Neural cell (in vitro differentiated cells): ENCODE data around the gene ZC3H12D. TPM values are rescaled to one million over a fixed set of nuclear protein-coding genes. Genes with fewer than 3 reads are reported as not detected.

Experiments
- H2AFZ ChIP-seq: fragments of 200-600, 300-800 bp; sonication (generic), shearing (Covaris generic); 2 replicates; pipeline ENCODE4 v1.6.0; 2014; ENCODE audit warnings: low read depth, mild to moderate bottlenecking, antibody characterized with exemption, low read length, moderate library complexity
- H3F3A ChIP-seq: fragments of 200-600 bp; shearing (Covaris generic); 2 replicates; pipeline ENCODE4 v1.6.1; 2016; ENCODE audit warnings: mild to moderate bottlenecking, moderate library complexity, mixed read lengths, antibody characterized with exemption, low read length; ENCODE audit not compliant: insufficient read depth, poor library complexity, severe bottlenecking
- H3K27ac ChIP-seq: fragments of 200-600, 300-800 bp; sonication (generic), shearing (Covaris generic); 2 replicates; pipeline ENCODE4 v1.5.1; 2014; ENCODE audit warnings: mild to moderate bottlenecking, low read length, moderate library complexity
- H3K27me3 ChIP-seq: fragments of 300-800, 200-600 bp; sonication (generic), shearing (Covaris generic); 2 replicates; pipeline ENCODE4 v1.6.0; 2014; ENCODE audit warnings: mild to moderate bottlenecking, low read depth, low read length, moderate library complexity; ENCODE audit not compliant: insufficient read depth
- H3K36me3 ChIP-seq: fragments of 300-800, 200-600 bp; sonication (generic), shearing (Covaris generic); 2 replicates; pipeline ENCODE4 v1.5.1; 2014; ENCODE audit warnings: mild to moderate bottlenecking, antibody characterized with exemption, low read length, moderate library complexity; ENCODE audit not compliant: insufficient read depth
- H3K4me2 ChIP-seq: fragments of 300-800, 200-600 bp; sonication (generic), shearing (Covaris generic); 2 replicates; pipeline ENCODE4 v1.6.0; 2014; ENCODE audit warnings: mild to moderate bottlenecking, low read length
- H3K4me3 ChIP-seq: fragments of 300-800, 200-600 bp; sonication (generic), shearing (Covaris generic); 2 replicates; pipeline ENCODE4 v1.5.1; 2014; ENCODE audit warnings: mild to moderate bottlenecking, low read length, moderate library complexity
- H3K79me2 ChIP-seq: fragments of 200-600 bp; shearing (Covaris generic); replicated peaks from 2 replicates; pipeline ENCODE4 v1.6.0; 2014; ENCODE audit warnings: mild to moderate bottlenecking, low read length, moderate library complexity; ENCODE audit not compliant: insufficient read depth
- H3K9ac ChIP-seq: fragments of 300-800, 200-600 bp; sonication (generic), shearing (Covaris generic); 2 replicates; pipeline ENCODE4 v1.6.1; 2016; ENCODE audit warnings: mild to moderate bottlenecking, low read length, mixed read lengths
- H3K9me2 ChIP-seq: fragments of 200-600 bp; shearing (Covaris generic); 2 replicates; pipeline ENCODE4 v1.6.1; 2016; ENCODE audit warnings: mild to moderate bottlenecking, low read length, mixed read lengths; ENCODE audit not compliant: insufficient read depth
- H3K9me3 ChIP-seq: fragments of 200-600, 300-800 bp; sonication (generic), shearing (Covaris generic); 2 replicates; pipeline ENCODE4 v1.6.1; 2016; ENCODE audit warnings: mild to moderate bottlenecking, mixed run types, low read length, moderate library complexity, mixed read lengths
- H4K20me1 ChIP-seq: fragments of 200-600 bp; shearing (Covaris generic); 2 replicates; pipeline ENCODE4 v1.6.1; 2016; ENCODE audit warnings: mild to moderate bottlenecking, mixed run types; ENCODE audit not compliant: insufficient read depth
- EP300 ChIP-seq: fragments of 450-650 bp; conservative IDR thresholded peaks from 2 replicates; pipeline ENCODE4 v1.6.1; 2014; ENCODE audit warnings: antibody characterized with exemption, mild to moderate bottlenecking, moderate library complexity; ENCODE audit not compliant: poor library complexity, severe bottlenecking
- EZH2 ChIP-seq: fragments of 200-600, 300-800 bp; shearing (Covaris generic), sonication (generic); IDR thresholded peaks from 2 replicates; pipeline ENCODE4 v1.6.1; 2014; ENCODE audit warnings: antibody characterized with exemption, low read length, borderline replicate concordance, mild to moderate bottlenecking; ENCODE audit not compliant: insufficient read depth, poor library complexity, severe bottlenecking
- MXI1 ChIP-seq: fragments of 450-650 bp; conservative IDR thresholded peaks from 2 replicates; pipeline ENCODE4 v1.6.1; 2014; ENCODE audit warnings: antibody characterized with exemption, mild to moderate bottlenecking; ENCODE audit not compliant: poor library complexity, severe bottlenecking
- POLR2AphosphoS5 ChIP-seq: IDR thresholded peaks from 2 replicates; pipeline ENCODE4 v1.6.1; 2012
- RAD21 ChIP-seq: fragments of 450-650 bp; conservative IDR thresholded peaks from 2 replicates; pipeline ENCODE4 v1.6.1; 2014; ENCODE audit warnings: antibody characterized with exemption, mild to moderate bottlenecking, moderate library complexity
- SMC3 ChIP-seq: fragments of 450-650 bp; conservative IDR thresholded peaks from 2 replicates; pipeline ENCODE4 v1.6.1; 2014; ENCODE audit warnings: antibody characterized with exemption, mild to moderate bottlenecking, moderate library complexity; ENCODE audit not compliant: poor library complexity
- TAF1 ChIP-seq: IDR thresholded peaks from 2 replicates; pipeline ENCODE4 v1.6.1; 2012; ENCODE audit warnings: low read depth
- polyA plus RNA-seq: library from polyadenylated mRNA; depleted of rRNA; stranded (reverse); fragments of >200 nt; gene quantifications from 2 replicates; pipeline ENCODE4 v1.2.3, GENCODE V29; 2014
- TF ChIP-seq, protein P1 (sequence below): fragments of 450-650 bp; IDR thresholded peaks from 2 replicates; pipeline ENCODE4 v1.5.1; 2014; ENCODE audit warnings: antibody characterized with exemption, mild to moderate bottlenecking, moderate library complexity; ENCODE audit not compliant: poor library complexity, severe bottlenecking
- TF ChIP-seq, protein P2 (sequence below): IDR thresholded peaks from 2 replicates; pipeline ENCODE4 v1.6.1; 2012; ENCODE audit warnings: borderline replicate concordance

ZC3H12D gene
- polyA plus RNA-seq, 1 donor from 2014 or later, result 1.0 TPM

DNA sequence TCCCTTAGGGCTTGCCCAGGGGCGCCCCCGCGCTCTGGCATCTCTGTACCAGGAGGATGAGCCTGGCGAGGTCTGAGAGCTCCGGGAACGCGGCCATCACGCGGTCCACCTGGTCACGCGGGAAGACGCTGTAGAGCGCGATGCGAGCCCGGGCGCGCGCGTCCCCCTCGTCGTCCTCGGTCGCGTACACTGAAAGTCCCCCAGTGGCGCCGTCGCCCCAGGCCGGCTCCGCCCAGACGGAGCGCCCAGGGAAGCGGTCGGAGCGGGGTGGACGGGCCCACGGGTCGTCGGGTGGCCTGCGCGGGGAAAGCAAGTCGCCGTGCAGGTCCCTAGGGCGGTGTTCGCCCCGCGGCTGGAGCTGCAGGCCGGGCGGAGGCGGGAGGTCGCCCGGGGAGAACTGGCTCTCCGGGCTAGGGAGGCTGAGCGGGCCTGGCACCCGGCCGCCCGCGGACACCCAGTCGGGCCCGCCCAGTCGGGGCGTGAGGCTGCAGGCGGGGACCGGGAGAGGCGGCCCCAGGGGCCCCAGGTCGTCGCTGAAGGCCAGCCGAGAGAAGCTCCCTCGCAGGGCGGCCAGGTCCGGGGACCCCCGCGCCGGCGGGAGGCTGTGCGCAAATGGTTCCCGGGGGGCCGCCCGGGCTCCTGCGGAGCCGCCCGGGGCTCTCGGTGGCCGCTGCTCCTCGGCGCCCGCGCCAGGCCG, 34.0 kb downstream of the ZC3H12D start:
- Histone ChIP-seq H3K36me3 (no peaks in the 10 kb centered on the region), H3K9me2 (no peaks in the 10 kb centered on the region), H3K79me2 (no peaks in the 10 kb centered on the region), H2AFZ (no peak overlapping the region), H3K9ac (no peak overlapping the region), H4K20me1 (no peaks in the 10 kb centered on the region), H3K27ac (no peak overlapping the region), H3K4me2 (no peak overlapping the region), H3F3A (no peaks in the 10 kb centered on the region), H3K27me3 (peaks cover 33% of the 10 kb centered on the region), H3K9me3 (peaks cover 3% of the 10 kb centered on the region), H3K4me3 (no peak overlapping the region)
- no peak for TF ChIP-seq EZH2
- TF ChIP-seq SMC3, result no peak
- no peak for TF ChIP-seq EP300
- TF ChIP-seq MXI1, result no peak
- TF ChIP-seq POLR2AphosphoS5, result no peak
- TF ChIP-seq, protein P1, sequence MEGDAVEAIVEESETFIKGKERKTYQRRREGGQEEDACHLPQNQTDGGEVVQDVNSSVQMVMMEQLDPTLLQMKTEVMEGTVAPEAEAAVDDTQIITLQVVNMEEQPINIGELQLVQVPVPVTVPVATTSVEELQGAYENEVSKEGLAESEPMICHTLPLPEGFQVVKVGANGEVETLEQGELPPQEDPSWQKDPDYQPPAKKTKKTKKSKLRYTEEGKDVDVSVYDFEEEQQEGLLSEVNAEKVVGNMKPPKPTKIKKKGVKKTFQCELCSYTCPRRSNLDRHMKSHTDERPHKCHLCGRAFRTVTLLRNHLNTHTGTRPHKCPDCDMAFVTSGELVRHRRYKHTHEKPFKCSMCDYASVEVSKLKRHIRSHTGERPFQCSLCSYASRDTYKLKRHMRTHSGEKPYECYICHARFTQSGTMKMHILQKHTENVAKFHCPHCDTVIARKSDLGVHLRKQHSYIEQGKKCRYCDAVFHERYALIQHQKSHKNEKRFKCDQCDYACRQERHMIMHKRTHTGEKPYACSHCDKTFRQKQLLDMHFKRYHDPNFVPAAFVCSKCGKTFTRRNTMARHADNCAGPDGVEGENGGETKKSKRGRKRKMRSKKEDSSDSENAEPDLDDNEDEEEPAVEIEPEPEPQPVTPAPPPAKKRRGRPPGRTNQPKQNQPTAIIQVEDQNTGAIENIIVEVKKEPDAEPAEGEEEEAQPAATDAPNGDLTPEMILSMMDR, result no peak
- TF ChIP-seq, protein P2, sequence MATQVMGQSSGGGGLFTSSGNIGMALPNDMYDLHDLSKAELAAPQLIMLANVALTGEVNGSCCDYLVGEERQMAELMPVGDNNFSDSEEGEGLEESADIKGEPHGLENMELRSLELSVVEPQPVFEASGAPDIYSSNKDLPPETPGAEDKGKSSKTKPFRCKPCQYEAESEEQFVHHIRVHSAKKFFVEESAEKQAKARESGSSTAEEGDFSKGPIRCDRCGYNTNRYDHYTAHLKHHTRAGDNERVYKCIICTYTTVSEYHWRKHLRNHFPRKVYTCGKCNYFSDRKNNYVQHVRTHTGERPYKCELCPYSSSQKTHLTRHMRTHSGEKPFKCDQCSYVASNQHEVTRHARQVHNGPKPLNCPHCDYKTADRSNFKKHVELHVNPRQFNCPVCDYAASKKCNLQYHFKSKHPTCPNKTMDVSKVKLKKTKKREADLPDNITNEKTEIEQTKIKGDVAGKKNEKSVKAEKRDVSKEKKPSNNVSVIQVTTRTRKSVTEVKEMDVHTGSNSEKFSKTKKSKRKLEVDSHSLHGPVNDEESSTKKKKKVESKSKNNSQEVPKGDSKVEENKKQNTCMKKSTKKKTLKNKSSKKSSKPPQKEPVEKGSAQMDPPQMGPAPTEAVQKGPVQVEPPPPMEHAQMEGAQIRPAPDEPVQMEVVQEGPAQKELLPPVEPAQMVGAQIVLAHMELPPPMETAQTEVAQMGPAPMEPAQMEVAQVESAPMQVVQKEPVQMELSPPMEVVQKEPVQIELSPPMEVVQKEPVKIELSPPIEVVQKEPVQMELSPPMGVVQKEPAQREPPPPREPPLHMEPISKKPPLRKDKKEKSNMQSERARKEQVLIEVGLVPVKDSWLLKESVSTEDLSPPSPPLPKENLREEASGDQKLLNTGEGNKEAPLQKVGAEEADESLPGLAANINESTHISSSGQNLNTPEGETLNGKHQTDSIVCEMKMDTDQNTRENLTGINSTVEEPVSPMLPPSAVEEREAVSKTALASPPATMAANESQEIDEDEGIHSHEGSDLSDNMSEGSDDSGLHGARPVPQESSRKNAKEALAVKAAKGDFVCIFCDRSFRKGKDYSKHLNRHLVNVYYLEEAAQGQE, result no peak
- TF ChIP-seq TAF1, result no peak
- no peak for TF ChIP-seq RAD21

DNA sequence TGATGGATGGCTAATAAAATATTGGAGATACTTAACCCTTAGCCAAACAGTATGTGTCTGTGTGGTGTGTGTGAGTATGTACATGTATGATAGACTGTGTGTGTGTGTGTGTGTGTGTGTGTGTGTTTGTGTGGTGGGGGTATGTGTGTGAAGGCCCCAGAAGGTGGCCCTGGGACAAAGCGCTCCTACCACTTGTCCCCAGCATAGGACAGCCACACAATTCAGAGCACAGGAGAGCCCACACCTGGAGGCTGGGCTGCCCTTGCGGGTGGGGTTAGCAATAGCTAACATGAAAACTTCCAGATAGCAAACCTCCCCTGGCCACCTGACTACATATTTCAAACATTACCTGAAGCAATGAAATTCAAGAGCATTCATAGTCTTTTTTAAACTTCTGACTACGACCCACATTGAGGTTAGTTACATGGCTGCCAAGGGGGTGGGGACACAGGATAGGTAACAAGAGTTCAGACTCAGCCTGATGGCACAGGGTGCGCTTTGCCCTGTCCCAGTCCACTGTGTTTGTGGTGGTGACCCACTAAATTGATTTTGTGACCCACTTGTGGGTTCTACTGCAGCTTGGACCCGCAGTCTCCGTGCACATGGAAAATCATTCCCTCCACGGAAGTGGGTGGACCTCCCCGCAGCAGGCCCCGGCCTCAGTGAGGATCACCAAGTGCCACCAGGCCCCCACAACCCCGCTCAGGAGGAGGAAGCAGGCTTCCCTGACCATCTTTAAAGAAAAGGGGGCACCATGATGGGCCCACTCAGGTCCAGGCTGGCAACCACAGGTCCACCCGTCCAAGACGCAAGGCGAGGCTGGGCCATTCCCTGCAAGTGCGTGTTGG, 34.8 kb downstream of the ZC3H12D start:
- peaks cover 33% of the 10 kb centered on the region for H3K27me3 ChIP-seq
- no peak overlapping the region for H2AFZ ChIP-seq
- H3F3A ChIP-seq, result no peaks in the 10 kb centered on the region
- no peaks in the 10 kb centered on the region for H4K20me1 ChIP-seq
- no peaks in the 10 kb centered on the region for H3K9me2 ChIP-seq
- no peaks in the 10 kb centered on the region for H3K79me2 ChIP-seq
- no peak overlapping the region for H3K4me3 ChIP-seq
- peaks cover 3% of the 10 kb centered on the region for H3K9me3 ChIP-seq
- no peak for TF ChIP-seq RAD21
- TF ChIP-seq, protein P1, result no peak
- no peak for TF ChIP-seq TAF1
- no peak for TF ChIP-seq EP300
- H3K27ac ChIP-seq, result no peak overlapping the region
- H3K36me3 ChIP-seq, result no peaks in the 10 kb centered on the region
- H3K4me2 ChIP-seq, result no peak overlapping the region
- no peak overlapping the region for H3K9ac ChIP-seq
